GM10847 (cell line): Measurements from ENCODE around the gene TBL1X.

Source experiments
- POLR2A ChIP-seq: IDR thresholded peaks from 2 replicates; pipeline ENCODE4 v1.6.1; 2011; ENCODE audit not compliant: insufficient read length; ENCODE audit errors: extremely low read depth

The TBL1X gene

GRCh38 chrX:9606971-9607370 is 142.1 kb downstream of the TBL1X start:
- TF ChIP-seq POLR2A: no peak

- no peak for TF ChIP-seq POLR2A
Measured at GRCh38 chrX:9609499-9609898, 144.6 kb downstream of the TBL1X start.

- TF ChIP-seq POLR2A: no peak
Measured at GRCh38 chrX:9609987-9610386, 145.1 kb downstream of the TBL1X start.

DNA sequence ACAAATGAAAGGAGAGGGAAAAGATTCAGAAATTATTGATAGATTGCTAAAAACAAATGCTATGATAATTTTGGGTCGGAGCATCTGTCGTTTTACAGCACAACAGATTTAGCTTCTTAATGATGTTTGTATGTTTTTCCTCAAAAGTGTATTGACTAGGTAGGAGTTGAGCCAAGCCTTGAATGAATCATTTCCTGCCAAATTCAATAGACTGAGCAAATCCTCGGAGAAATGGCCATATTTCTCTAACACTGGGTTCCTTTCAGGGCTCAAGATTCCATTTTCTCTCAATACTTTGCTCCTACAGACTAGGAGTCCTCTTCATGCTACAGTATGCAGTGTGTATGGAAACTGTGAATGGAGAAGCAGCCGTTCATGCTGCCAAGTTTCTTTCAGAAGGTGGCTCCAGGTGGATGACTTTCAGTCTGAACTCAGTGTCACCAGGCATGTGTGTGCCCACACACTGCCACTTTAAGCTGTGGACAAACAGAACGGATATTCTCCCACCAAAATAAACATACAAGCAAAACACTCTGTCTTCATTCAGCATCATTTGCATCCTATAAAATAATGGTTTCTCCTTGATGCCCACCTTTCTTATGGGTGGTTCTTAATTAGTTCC is 146.0 kb downstream of the TBL1X start:
- TF ChIP-seq POLR2A: no peak

DNA sequence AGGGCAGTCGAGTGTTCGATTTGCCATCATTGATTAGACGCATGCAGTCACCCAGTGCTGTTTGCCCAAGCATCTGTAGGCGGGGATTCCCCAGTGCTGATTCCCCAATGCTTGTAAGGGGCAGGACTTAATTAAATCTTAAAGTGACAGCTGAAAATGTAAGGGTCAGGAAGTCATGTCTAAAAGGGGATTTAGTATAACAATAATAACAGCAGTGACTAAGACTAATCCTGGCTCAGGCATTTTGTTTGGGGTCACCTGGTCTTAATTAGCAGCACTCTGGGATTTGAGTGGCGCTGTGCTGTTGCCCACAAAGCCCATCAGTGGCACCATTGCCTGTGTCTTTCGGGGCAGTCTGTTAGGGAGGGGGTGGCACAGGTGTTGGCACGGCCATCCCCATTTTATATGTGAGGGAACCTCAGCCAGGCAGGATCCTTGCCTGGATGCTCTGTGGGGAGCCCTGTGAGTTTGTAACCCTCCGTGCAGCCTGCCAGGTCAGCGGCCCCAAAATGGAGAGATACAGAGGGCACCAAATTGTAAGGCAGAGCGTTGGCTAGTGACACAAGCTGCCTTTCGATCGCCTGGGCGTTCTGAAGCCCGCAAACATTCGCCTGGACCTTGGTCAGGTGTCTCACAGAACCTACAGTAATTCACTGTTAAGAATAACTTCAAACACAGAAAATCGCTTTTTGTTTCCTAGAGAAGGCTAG is 146.7 kb downstream of the TBL1X start:
- TF ChIP-seq POLR2A: no peak

DNA sequence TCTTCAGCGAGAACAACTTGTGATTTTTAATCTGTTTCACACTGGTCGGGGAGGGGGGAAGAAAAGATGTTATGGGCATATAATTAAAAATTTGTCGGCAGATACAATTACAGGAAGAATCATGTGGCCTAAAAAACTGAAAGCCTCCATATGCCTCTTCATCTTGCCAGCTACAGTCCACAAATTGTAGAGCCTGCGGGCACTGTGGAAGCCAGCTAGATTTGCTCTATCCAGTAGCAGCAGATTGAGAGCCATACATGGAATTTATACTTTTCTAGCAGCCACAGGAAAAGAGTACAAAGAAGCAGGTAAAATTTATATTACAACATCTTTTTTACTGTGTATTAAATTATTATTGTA is 147.3 kb downstream of the TBL1X start:
- no peak for TF ChIP-seq POLR2A

GRCh38 chrX:9614016-9614415 is 149.2 kb downstream of the TBL1X start:
- no peak for TF ChIP-seq POLR2A

GRCh38 chrX:9619133-9619532 is 154.3 kb downstream of the TBL1X start:
- TF ChIP-seq POLR2A: no peak

GRCh38 chrX:9619581-9619980 is 154.7 kb downstream of the TBL1X start:
- no peak for TF ChIP-seq POLR2A

- no peak for TF ChIP-seq POLR2A
Measured at GRCh38 chrX:9622128-9622527, 157.3 kb downstream of the TBL1X start.

DNA sequence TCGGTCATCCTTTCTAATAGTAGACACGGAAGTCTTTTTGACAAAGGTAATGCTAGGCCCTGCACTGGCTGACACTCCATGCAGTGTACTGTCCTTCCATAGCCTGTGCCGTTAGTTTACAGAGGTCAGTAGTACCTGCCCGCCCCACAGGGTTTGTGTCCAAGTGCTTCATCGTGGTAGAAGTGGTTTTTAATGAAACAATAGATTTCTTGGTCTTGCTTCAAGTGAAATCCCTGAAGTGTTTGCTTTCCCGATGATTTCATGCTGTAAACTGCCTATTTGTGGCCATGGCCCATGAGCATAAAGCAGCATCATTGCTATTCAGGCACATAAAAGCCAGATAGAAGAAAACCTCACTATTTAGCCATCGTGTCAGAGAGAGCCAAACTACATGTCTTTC is 161.5 kb downstream of the TBL1X start:
- TF ChIP-seq POLR2A: no peak

DNA sequence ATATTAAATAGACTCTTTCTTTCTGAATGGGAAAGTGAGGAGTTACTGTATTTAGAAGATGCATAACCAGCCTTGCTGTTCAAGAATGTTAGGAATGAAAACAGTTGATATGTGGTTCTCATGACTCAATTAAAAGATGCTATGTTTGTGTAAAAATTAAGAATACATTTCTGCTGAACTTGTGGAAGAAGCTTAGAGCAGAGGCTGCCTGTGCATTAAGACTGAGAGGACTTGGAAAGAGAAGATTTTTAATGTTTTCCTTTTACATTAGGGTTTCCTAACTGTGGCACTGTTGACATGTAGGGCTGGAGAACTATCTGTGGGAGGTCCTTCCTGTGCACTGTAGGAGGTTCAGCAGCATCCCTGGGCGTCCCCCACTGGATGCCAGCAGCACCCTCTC is 163.1 kb downstream of the TBL1X start:
- no peak for TF ChIP-seq POLR2A

- no peak for TF ChIP-seq POLR2A
Measured at GRCh38 chrX:9628779-9629493, 164.1 kb downstream of the TBL1X start.

DNA sequence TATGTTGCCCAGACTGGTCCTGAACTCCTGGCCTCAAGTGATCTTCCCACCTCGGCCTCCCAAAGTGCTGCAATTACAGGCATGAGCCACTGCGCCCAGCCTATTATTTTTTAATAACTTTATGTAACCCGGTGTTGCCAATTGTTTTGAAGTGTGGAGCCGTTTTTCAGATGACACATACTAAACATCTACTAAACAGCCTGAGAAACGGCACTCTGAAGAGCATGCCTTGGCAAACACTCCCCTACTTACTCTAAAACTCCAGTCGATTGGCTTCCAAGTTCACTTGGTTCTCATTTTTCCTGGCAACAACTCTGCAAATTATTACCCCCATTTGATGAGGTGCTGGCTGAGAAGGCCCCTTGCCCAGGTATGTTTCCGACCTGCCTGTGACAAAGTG is 169.7 kb downstream of the TBL1X start:
- no peak for TF ChIP-seq POLR2A

- TF ChIP-seq POLR2A: no peak
Measured at GRCh38 chrX:9635368-9635767, 170.5 kb downstream of the TBL1X start.

GRCh38 chrX:9635803-9636202 is 170.9 kb downstream of the TBL1X start:
- no peak for TF ChIP-seq POLR2A
